GM19193 (cell line): ENCODE measurements around the gene TBC1D22A.

ENCODE experiments used
- POLR2A ChIP-seq: IDR thresholded peaks from 4 replicates; pipeline ENCODE4 v1.6.1; 2011; ENCODE audit not compliant: insufficient read depth, insufficient read length; ENCODE audit errors: extremely low read depth

The TBC1D22A gene

DNA sequence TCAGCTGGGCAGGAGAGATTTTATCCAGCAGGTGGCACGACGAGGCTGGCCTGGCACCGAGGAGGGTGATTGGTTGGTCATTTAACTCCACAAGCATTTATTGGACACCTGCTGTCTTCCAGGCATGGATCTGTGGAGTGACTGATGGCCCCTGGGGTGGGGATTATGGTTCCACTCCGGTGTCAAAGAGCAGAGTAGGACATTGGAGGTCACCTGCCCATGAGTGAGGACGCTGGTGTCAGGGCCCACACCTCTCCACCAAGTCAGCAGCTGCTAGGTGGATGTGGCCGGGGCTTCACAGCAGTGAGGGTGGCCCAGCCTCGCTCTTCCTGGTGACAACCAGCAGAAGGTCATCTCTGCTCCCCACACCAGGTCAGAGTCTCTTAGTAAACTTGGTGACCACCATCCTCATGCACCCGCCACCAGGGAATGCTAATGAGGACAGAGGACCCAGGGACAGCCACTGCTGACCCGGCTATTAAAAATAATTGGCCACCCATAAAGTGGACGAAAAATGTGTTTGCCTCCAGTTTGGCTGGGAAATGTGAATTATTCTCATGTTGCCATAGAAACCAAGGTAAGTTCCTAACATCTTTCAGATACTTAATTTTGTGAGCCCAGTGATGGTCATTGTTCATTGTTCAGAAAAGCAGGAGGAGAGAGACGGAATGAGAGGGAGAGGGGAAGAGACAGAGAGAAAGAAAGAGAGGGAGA lies 428.7 kb downstream of the TBC1D22A start:
- TF ChIP-seq POLR2A = no peak

DNA sequence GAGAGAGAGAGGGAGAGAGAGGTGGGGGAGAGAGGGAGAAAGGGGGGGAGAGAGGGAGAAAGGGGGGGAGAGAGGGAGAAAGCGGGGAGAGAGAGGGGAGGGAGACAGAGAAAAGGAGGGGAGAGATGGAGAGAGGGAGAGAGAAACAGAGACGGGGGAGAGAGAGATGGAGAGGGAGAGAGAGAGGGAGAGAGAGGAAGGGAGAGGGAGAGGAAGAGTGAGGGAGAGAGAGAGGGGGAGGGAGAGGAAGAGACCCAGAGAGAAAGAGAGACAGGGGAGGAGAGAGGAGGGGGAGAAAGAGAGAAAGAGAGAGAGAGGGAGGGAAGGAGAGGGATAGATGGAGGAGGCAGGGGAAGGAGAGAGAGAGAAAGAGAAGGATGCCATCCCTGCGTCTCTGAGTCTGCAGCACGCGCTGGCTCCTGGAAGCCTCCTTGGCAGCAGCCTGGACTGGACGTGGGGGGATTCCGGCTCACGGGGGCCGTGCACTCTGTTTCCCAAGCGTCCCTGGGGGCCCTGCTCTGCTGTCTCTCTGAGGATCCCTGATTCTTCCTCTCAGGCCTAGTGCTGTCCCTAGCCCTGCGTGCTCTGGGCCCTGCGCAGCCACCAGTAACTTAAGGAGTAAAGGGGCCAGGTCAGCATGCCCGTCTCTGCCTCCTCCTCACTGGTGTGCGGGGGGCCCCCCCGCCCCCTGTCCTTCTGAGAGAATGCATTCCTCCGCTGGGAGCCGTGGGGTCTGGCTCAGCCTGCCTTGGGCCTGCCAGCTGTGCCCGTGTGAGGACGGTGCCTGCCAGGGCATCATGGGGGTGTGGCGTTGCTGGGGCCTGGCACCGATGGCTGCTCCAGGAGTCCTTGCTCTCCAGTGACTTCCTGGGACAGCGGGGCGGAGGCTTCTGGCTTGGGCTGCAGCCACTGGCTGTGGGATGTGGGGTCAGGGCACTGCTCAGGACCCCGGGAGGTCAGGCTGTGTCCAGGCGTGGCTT lies 429.5 kb downstream of the TBC1D22A start:
- TF ChIP-seq POLR2A = no peak

DNA sequence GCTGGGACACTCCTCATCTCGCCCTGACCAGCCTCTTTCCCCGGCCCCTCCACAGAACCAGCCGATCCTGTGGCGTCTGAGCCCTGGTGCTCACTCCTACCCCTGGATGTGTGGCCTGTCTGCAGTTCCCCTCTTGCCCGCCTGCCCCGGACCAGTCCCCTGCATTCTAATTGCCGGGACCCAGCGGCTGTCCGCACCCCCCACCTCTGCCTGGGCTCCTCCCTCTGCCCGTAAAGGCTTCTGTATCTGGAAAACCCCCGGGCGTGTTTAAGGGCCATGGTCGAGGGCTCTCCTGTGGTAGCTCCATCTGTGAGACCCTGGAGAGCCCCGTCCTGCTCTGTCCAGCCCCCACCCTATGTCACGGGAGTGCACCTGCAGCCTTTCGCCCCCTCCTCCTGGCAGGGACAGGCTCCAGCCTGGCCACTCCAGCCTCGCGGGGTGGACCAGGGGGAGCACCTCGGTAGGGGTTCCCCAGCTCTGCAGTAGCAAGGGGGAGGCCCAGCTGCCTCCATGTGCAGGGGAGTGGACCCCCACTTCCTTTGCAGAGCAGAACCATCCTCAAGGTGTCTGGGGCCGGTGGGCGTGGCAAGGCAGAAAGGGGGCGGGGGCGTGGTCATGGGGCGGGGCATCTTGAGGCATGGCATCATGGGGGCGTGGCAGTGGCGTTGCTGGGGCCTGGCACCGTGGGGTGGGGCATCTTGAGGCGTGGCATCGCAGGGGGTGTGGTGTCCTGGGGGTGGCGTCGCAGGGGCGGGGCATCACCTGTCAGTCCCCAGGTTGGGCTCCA lies 430.4 kb downstream of the TBC1D22A start:
- TF ChIP-seq POLR2A = no peak

DNA sequence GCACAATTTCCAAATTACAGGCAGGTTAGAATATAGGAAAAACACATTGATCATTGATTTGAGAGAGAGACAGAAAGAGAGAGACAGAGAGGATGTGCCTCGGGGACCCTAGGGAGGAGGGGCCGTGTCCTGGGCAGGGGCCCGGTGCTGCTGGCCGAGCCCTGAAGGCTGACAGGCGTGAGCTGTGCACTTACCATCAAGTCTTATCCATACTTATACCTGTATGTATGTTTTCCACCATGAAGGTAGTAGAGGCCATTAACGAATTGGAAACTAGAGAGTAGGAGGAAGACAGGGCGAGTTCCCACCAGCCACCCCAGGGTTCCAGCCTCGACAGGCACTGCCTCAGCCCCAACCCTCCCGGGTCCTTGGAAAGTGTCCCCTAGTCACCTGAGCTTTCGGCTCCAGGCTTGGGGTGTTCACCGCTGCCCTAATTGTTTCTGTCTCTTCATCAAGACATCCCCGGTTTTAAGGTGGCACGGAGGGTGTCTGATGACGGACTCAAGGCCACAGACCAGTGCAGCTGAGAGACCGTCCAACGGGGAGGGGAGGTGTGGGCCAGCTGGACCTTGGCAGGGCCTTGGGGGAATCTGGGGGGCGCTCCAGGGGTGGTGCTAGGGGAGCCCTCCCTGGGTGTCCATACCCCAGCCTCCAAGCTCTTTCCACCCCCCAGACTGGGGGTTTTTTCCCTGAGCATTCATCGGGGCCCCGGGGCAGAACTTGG lies 431.3 kb downstream of the TBC1D22A start:
- TF ChIP-seq POLR2A = no peak

DNA sequence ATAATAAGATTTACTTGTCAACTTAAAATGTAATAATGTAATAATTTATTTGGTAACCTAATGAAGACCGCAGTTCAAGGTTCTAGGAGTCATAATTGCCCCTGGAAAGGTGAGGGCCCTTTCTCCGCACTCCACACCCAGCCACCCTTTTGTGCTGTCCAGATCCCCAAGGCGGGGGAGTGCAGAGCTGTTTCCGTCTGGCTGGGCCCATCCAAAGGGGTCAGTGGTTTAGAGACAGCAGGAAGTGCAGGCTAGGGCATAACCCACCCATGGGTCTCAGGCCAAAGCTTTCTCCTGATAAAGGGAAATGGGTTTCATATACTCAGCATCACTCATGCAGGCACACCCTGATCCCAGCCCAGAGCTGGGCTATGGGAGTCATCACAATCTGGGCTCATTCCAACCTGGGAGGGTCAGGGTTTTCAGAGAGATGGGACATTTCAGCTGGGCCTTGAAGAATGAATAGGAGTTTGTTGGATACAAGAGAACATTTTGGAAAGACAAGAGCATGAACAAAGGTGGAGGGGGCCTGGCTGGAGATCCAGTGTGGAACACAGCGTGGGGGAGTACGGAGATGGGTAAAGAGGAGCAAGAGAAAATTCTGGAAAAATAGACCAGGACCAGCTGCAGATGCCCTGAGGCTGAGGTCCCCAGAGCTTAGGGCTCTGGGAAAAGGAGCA lies 432.2 kb downstream of the TBC1D22A start:
- TF ChIP-seq POLR2A = no peak

DNA sequence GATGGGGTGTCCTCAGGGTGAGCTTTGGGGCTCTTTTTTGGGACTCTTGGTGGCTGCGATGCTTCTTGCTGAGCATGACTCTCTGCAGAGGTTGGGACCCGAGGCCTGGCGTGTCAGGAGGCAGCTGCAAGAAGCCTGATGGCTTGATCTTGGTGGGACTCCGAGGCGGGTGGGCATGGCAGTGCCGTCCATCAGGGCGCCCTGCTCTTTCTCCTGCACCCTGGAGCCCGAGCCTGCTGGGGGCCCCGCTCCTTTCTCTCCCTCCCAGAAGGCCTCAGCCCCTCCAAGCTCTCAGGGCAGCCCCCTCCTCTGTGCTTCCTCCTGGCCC lies 432.7 kb downstream of the TBC1D22A start:
- no peak for TF ChIP-seq POLR2A

DNA sequence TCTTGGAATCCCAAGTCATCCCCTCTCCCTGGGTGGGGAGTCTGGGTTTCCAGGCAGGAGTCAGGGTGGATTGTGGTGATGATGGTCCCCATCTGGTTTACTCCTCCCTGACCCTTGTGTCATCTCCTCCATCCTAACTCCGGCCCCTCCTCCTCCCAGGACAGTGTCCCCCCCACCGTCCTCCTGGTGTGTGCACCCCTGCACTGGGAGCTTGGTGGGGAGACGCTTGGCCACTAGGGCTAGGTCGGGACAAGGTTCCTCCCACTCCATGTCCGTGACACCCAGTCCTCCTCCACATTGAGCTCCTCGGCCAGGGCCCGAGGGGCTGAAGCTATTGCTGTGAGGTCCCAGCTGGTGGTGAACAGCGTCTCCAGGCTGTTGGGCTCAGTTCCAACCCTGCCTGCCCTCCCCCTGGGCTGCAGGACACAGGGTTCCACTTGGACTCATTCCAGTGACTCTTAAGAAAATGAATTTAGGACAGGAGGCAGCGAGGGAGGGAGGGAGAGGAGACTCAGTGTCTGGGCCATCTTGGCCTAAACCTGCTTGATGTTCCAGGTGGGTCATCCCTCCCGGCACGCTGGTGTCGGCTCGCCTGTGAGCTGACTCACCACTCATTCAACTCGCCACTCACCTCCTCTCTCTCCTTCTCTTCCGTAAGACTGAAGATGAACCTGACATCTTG lies 433.2 kb downstream of the TBC1D22A start:
- no peak for TF ChIP-seq POLR2A

DNA sequence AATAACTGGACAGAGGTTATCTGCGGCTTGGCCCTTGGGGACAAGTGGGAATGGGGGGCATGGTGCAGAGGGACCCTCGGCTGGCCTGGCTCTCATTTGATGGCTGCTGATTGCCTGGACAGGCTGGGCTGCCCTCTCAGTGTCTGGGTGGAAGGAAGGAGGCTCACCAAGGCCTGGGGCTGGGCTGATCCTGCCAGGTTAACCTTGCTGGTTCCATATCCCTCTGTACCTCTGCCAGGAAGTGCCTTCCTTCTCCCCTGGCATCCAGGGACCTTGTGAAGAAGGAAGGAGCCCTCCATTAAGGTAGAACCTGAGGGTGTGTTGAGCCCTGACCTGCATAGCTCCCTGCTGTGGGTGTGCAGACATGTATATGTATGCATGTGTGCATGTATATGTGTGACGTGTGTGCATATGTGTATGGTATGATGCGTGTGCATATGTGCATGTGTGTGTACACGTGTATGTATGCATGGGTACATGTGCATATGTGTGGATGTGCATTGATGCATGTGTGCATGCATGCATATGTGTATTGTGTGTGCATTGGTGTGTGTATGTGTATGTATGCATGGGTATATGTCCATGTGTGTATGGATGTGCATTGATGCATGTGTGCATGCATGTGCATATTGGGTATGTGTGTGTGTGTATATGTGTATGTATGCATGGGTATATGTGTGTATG lies 433.9 kb downstream of the TBC1D22A start:
- no peak for TF ChIP-seq POLR2A

DNA sequence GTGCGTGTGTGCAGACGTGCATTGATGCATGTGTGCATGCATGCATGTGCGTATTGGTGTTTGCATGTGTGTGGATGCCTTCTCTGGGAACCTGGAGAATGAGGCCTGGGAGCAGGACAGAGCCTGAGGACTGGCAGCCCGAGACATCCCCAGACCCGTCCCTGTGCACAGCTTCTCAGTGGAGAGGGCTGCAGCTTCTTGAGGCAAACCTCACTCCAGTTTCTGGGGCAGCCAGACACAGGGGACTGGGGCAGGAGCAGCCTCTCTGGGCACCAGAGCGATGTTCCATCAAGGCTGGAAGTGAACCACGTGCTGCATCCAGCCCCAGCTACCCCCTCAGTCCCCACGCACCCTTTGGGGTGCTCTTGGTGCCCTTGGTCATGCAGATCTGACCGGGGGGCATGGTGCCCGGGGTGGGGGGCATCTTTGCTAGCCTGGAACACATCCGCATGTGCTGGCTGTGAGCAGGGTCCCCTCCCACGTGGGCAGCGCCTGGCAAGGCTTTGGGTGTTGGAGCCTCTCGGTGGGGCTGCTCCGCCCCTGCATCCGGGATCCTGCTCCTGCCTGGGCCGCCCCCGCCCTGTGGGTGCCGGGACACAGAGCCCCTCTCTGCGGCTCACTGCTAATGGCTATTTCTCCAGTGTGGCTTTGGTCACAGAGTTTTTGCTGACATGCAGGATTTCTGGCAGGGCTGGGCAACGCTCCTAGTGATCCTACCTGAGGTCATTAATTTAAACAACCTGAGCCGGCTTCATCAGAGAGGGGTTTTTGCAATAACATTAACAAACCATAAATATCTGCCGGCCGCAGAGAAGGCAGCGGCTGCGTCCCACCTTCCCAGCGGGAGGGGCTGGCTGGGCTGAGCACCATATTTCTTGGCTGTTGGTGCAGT lies 434.7 kb downstream of the TBC1D22A start:
- TF ChIP-seq POLR2A = no peak

DNA sequence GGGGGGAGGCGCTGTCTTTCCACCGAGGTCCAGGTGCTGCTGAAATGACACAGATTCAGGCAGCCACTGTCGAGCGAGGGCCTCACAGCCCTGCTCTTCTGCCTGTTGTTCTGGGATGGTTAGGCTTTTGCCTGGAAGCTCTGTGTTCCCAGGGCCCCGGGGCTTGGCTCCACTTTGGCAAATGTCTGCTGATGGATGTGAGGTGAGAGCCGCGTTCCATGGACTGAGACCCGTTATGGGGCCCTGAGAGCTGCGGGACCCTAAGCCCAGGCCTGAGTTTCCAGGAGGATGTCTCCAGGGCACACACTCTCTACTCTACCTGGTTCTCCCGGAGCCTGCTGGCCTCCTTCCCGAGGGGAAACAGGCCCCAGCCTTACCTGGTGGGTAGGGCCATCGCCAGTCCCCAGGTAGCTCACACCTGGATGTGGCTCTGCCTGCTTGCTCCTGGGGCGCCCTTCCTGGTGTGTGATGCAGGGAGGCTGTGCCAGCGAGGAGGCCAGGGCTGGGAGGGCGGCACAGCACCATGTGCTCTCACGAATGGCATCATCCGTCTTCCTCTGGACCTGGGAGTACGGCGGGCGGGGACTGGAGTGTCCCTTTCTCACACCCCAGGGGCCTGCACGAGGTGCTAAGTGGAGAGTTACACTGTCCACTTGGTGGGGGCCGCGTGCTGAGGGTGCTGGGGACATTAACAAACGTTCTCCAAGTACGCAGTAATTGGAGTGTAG lies 435.5 kb downstream of the TBC1D22A start:
- no peak for TF ChIP-seq POLR2A

DNA sequence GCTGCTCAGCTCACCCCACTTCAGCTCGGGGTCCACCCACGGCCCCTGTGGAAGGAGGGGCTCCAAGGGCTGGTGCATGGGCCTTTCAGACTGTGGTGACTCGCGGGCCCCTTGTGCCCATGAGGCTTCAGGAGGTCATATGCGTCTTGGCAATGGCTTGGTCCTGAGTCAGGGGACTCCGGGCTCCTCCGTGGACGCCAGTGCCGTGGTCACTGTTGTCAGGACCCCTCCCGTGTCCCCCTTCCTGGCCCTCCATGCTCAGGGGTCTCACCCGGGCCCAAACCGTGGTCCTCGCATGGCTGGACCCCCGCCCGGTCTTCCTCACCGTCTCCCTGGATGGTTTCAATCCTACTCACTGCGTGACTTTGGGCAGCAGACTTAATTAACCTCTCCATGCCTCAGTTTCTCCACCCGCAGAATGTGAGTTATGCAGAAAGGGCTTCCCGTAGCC lies 436.4 kb downstream of the TBC1D22A start:
- no peak for TF ChIP-seq POLR2A
